ES-I3 (cell line): ENCODE results near the gene XYLT2.
"Not testable (repeated sequence)": the region's sequence is repeated elsewhere in the genome, so short reads cannot be mapped to it uniquely, and the experiment has no call there.

Experiments
- H3K36me3 ChIP-seq: 2 replicates; pipeline ENCODE4 v1.6.1; 2013; ENCODE audit warnings: mild to moderate bottlenecking, low read length, control low read depth, moderate library complexity; ENCODE audit not compliant: insufficient read depth
- H3K4me1 ChIP-seq: 2 replicates; pipeline ENCODE4 v1.6.1; 2013; ENCODE audit warnings: mild to moderate bottlenecking, control low read depth, low read length; ENCODE audit not compliant: insufficient read depth
- H3K9ac ChIP-seq: 2 replicates; pipeline ENCODE4 v1.6.1; 2013; ENCODE audit warnings: low read depth, mild to moderate bottlenecking, low read length, moderate library complexity
- H3K9me3 ChIP-seq: 2 replicates; pipeline ENCODE4 v1.6.1; 2013; ENCODE audit warnings: mild to moderate bottlenecking, low read length, moderate library complexity; ENCODE audit not compliant: control insufficient read depth, insufficient read depth

The XYLT2 gene

DNA sequence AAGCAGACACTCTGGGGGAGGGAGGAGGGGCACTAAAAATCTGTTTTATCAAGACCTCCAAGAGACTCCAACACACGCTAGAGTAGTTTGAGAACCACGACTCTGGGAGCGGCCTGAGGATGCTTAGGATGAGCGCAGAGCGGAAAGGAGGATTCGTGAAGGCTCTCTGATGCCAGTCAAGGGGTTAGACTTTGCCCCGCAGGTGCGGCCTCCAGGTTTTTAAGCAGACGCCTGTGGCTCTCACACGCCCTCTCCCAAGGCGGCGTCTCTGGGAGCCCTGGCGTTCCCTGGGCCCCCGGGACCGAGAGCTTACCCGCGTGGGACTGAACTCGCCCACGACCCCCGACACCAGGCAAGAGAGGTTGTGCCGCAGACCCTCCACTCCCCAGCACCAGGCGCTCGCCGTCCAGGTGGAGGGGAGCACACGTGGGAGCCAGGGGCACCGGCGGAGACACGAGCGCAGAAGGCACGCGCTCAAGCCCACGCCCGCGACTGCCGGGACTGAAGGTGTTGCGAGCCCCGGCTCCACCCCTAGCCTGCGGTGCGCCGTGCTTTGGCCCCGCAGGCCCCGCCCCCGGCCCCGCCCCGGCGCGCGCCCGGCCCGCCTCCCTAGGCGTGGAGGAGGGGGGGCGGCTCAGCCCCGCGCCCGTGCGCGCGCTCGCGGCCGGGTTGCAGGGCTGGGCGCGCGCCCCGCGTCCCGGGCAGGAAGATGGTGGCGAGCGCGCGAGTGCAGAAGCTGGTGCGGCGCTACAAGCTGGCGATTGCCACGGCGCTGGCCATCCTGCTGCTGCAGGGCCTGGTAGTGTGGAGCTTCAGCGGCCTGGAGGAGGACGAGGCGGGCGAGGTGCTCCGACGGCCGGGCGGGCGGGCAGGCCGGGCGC is at the start of gene XYLT2:
TSS of gene XYLT2 (plus strand) at position 695 of the 881 bp plus-strand sequence. CDS start at position 710, 15 bp downstream.
- H3K36me3 ChIP-seq: no peaks in the 10 kb centered on the region
- H3K9ac ChIP-seq: peak within 1 kb of the TSS; percentile 95
- H3K9me3 ChIP-seq: 0 out of 2 replicates have a peak, but pooled peaks cover 4% of the 10 kb centered on the region
- peaks cover 21% of the 10 kb centered on the region for H3K4me1 ChIP-seq

- Histone ChIP-seq H3K9ac (no peak overlapping the region), H3K9me3 (no peaks in the 10 kb centered on the region), H3K4me1 (peaks cover 6% of the 10 kb centered on the region; the same call in 1 of the 2 replicates), H3K36me3 (no peaks in the 10 kb centered on the region)
These were observed 48.5 kb upstream of the XYLT2 start for GRCh38 chr17:50297407-50297865.

DNA sequence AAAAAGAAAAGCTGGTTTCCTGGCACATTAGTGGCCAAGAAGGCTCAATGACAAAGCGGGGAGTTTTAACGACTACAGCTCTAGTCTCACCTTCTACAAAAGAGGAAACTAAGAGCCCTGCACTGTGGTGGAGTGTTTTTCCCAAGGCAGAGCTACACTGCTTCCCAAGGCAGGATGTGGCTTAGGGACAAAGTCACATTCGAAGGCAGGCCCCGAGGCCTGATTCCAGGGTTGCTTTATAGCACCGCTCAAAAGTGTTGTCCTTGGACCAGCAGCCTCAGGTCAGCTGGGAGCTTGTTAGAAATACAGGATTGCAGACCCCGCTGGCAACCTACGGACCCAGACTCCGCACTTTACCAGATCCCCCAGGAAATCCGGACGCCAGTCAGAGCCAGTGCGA is 47.9 kb upstream of the XYLT2 start:
- peaks cover 6% of the 10 kb centered on the region; the same call in 1 of the 2 replicates for H3K4me1 ChIP-seq
- no peaks in the 10 kb centered on the region for H3K9me3 ChIP-seq
- H3K36me3 ChIP-seq: no peaks in the 10 kb centered on the region
- H3K9ac ChIP-seq: no peak overlapping the region

GRCh38 chr17:50299776-50300175 is 46.1 kb upstream of the XYLT2 start:
- Histone ChIP-seq H3K36me3 (no peaks in the 10 kb centered on the region), H3K4me1 (peaks cover 6% of the 10 kb centered on the region; the same call in 1 of the 2 replicates), H3K9me3 (no peaks in the 10 kb centered on the region), H3K9ac (no peak overlapping the region)

- not testable (repeated sequence) for H3K36me3 ChIP-seq, H3K9ac ChIP-seq, H3K9me3 ChIP-seq, H3K4me1 ChIP-seq
These were observed 45.1 kb upstream of the XYLT2 start for GRCh38 chr17:50300824-50301223.

DNA sequence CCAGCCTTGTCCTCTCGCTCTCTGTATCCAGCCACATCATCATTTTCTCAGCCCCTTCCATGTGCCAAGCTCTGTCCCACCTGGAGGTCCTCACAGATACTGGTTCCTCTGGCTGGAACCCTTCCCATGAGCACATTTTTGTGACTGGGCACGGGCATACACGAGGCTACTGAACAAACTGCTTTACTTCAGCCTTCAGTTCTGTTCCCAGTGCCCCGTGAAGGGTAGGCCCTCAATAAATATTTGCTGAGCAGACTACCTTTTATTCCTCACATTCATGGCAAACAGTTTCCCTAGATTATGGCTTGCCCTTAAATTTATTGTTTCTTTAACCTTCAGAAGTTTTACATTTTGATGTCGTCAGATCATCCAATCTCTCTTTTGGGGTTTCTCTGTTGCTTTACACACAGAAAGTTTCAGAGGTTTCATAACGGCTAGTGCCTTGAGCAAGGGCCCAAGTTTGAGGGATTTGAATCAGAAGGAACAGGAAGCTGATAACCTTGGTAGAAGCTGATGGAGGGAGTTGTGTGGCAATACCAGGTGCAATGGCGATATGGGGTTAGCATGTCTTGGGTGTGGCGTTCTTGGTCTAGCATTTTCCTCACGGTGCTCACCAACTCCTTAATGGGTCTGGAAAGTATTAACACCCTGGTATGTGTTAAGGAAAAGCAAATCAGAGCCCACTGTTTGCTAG is 43.9 kb upstream of the XYLT2 start:
- peaks cover 6% of the 10 kb centered on the region; the same call in 1 of the 2 replicates for H3K4me1 ChIP-seq
- no peaks in the 10 kb centered on the region for H3K9me3 ChIP-seq
- no peaks in the 10 kb centered on the region for H3K36me3 ChIP-seq
- H3K9ac ChIP-seq: no peak overlapping the region

GRCh38 chr17:50303051-50303450 is 42.9 kb upstream of the XYLT2 start:
- no peak overlapping the region for H3K9ac ChIP-seq
- H3K4me1 ChIP-seq: no peaks in the 10 kb centered on the region

GRCh38 chr17:50303596-50303995 is 42.3 kb upstream of the XYLT2 start:
- Histone ChIP-seq H3K4me1 (no peaks in the 10 kb centered on the region), H3K9me3 (peaks cover 3% of the 10 kb centered on the region; the same call in 1 of the 2 replicates), H3K36me3 (no peaks in the 10 kb centered on the region), H3K9ac (no peak overlapping the region)

More at GRCh38 chr17:50303051-50303450, 42.9 kb upstream of the XYLT2 start:
- H3K36me3 ChIP-seq: no peaks in the 10 kb centered on the region
- peaks cover 2% of the 10 kb centered on the region; the same call in 1 of the 2 replicates for H3K9me3 ChIP-seq

DNA sequence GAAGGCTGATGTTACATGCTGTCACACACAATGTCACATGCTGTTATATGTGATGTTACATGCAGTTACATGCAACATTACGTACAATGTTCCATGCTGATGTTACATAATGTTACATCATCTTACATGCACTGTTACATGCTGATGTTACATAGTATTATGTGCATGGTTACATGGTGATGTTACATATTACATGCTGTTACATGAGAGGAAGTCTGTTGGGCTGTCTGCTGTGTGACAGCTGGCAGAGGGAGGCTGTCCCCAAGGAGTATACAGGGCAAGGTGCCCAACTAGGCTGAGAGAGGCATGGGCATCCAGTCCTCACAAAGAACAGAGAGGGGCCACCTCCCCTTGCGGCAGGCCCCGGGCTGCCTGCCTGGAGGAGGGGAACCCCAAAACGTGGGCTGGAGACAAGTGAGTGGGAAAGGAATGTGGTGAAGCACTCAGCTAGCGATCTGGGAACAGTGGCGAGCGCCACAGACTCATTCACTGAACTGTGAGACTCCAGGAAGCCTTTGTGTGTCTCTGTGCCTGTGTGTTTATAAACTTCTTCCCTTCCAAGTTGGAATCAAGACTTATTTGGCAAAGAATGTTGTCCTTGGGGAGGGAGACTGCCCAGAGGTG is 41.0 kb upstream of the XYLT2 start:
- H3K4me1 ChIP-seq: no peaks in the 10 kb centered on the region
- H3K36me3 ChIP-seq: no peaks in the 10 kb centered on the region
- H3K9ac ChIP-seq: no peak overlapping the region
- peaks cover 3% of the 10 kb centered on the region; the same call in 1 of the 2 replicates for H3K9me3 ChIP-seq

DNA sequence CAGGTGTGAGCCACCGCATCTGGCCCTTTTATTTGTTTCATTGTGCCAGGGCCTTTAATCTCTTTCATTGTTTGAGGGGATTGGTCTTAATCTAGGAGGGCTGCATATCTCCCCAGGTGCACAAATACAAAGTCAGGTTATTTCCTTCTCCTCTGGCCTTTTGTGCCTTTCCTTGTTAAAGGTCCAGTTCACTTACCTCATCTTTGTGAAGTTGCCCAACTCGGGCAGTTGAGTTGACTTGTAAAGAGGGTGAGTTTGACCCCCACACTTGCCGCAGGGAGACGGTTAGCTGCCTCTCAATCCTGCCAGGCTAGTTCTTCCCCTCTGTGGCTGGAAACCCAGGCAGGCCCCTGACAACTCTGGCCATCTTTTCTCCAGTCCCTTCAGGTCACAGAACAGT is 38.3 kb upstream of the XYLT2 start:
- H3K4me1 ChIP-seq: peaks cover 6% of the 10 kb centered on the region
- no peaks in the 10 kb centered on the region for H3K36me3 ChIP-seq
- peaks cover 3% of the 10 kb centered on the region; the same call in 1 of the 2 replicates for H3K9me3 ChIP-seq
- no peak overlapping the region for H3K9ac ChIP-seq

GRCh38 chr17:50308666-50309065 is 37.3 kb upstream of the XYLT2 start:
- peaks cover 3% of the 10 kb centered on the region; the same call in 1 of the 2 replicates for H3K9me3 ChIP-seq
- peaks cover 6% of the 10 kb centered on the region for H3K4me1 ChIP-seq
- no peaks in the 10 kb centered on the region for H3K36me3 ChIP-seq
- H3K9ac ChIP-seq: no peak overlapping the region

- H3K4me1 ChIP-seq: peaks cover 6% of the 10 kb centered on the region
- H3K9me3 ChIP-seq: peaks cover 3% of the 10 kb centered on the region; the same call in 1 of the 2 replicates
- H3K36me3 ChIP-seq: no peaks in the 10 kb centered on the region
- H3K9ac ChIP-seq: no peak overlapping the region
These were observed 35.3 kb upstream of the XYLT2 start for GRCh38 chr17:50310455-50311111.

DNA sequence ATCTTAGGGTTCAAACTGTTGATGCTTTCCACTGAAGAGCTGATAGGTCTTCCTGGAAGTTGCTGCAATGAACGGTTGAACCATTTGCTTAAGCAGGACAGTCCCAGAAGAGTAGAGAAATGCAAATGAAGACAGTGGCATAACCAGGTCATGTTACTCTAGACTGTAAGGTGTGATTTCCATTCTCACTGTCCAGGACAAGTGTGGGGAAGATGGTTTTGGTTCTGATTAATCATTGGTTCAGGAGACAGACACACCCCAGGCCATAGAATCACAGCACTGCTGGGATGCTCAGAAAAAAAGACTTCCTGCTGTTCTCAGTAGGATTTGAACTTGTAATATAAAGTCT is 34.8 kb upstream of the XYLT2 start:
- Histone ChIP-seq H3K4me1 (peaks cover 6% of the 10 kb centered on the region), H3K9ac (no peak overlapping the region)

GRCh38 chr17:50311483-50311882 is 34.4 kb upstream of the XYLT2 start:
- H3K9me3 ChIP-seq: peaks cover 3% of the 10 kb centered on the region; the same call in 1 of the 2 replicates
- no peak overlapping the region for H3K9ac ChIP-seq
- H3K4me1 ChIP-seq: peaks cover 6% of the 10 kb centered on the region
- no peaks in the 10 kb centered on the region for H3K36me3 ChIP-seq

More for the DNA sequence above, 34.8 kb upstream of the XYLT2 start:
- H3K9me3 ChIP-seq: peaks cover 3% of the 10 kb centered on the region; the same call in 1 of the 2 replicates
- no peaks in the 10 kb centered on the region for H3K36me3 ChIP-seq
